NCI-H2107 (cell line): Measurements from ENCODE around the gene SNAPC2.
"Not testable (repeated sequence)": the region's sequence is repeated elsewhere in the genome, so short reads cannot be mapped to it uniquely, and the experiment has no call there.

ENCODE experiments used
- DNase-seq: peaks from one replicate; lab custom pipeline; 2025; lab: John Stamatoyannopoulos, UW

Gene SNAPC2

DNA sequence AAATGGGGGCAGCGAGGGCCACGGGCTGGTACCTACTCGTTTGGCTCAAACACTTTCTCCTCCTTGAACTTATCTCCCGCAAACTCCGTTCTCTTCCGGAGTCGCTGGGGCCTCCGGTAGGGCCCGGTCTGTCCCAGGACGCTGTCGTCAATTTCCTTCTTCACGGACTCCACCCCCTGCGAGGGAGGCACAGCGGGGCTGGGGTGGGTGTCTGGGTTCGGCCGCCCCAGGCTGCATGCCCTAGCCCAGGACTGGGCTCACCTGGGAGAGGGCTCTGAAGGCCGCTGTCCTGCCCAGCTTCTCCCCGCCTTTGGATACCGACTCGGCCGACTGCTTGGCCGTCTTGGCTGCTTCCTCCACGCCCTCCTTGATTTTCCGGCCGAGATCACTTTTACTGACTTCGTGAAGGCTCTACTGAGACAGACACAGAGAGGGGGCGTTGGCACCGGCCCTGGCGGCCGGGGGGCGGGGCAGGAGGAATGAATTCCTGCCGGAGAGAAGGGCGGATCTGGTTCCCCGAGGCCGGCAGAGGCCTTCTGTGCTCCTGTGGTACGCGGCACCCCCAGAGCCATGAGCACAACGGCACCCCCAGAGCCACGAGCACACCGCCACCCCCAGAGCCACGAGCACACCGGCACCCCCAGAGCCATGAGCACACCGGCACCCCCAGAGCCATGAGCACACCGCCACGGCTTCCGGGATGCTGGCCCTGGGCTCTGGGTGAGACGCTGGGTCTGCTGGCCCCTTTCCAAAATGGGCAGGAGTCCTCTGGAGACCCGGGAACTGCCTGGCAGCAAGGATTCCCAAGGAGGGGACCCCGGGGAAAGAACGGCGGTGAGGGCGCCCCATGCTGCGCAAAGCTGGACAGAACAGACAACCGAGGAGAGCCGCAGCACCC, 13.9 kb downstream of the SNAPC2 start:
- no peak for DNase-seq

DNA sequence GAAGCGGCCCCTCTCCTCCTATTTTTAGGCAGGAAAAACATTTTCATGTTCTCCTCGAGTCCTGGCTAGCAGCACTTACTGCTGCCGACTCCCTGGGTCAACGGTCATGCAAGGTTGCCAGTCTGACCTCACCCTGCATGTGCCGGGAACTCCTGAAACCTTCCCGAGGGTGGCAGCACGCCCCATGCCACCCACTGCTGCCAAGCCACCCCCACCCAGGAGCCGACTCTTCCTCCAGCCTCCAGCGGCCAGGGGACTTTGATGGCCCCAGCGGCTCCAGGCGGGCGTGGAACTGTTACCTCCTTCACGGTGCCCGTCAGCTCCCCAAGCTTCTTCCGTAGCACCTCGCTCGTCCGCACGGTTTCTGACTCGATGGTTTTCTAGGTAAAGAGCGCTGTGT, 14.6 kb downstream of the SNAPC2 start:
- no peak for DNase-seq

DNA sequence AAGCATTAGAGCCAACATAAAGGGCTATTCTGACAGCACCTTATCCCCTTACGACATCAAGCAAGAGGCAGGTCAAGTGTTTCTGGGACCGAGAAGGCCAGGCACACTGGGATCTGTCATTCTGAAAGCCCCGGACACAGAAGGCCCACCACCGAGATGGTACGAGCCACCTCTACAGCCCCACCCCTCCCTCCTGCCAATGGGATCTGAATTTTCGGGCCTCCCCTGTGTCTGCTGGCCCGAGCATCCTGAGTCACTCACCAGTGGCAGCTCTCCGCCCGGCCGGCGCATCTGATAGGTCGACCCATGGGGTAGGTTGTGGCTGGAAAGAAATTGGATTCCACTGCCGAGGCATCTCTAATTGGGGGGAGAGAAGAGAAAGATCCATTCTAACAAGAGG, 20.7 kb downstream of the SNAPC2 start:
- DNase-seq = no peak

DNA sequence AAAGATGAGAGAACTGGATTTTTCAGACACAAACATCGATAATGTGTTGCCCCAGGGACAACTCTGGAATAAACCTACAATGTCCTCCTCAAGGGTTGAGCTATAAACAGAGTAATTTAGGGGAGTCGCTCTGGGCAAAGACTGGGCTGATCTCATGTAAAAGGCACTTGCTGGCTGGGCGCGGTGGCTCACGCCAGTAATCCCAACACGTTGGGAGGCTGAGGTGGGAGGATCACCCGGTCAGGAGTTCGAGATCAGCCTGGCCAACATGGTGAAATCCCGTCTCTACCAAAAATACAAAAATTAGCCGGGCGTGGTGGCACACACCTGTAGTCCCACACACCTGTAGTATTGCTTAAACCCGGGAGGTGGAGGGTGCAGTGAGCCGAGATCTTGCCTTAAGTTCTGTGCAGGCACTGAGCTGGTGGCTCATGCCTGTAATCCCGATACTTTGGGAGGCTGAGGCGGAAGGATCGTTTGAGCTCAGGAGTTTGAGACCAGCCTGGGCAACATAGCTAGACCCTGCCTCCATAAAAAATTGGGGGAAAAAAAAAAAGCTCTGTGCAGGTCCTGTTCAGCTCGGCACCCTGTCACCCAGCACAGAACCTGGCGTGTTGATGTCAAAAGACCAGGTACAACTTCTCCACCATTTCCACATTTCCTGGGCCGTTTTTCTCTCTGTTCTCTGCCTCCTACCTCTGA, 21.9 kb downstream of the SNAPC2 start:
- DNase-seq = no peak

DNA sequence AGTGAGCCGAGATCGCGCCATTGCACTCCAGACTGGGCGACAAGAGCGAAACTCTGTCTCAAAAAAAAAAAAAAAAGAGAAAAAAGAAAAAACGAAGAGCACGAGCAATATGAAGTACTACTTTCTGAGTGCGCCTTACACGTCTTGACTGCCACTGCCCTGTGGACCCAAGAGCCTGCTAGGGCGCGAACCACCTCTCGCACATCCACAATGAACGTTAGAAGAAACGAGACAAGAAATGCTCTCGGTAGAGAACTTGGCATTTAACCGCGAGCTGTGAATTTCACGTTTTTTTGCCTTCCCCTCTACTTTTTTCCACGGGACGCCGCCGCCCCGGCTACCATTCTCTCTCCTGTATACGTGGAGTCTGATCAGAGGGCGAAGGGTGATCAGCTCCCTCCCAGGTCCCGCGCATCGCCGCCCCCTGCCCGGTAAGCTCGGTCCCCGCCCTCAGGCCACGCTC, 22.9 kb downstream of the SNAPC2 start:
- no peak for DNase-seq

DNA sequence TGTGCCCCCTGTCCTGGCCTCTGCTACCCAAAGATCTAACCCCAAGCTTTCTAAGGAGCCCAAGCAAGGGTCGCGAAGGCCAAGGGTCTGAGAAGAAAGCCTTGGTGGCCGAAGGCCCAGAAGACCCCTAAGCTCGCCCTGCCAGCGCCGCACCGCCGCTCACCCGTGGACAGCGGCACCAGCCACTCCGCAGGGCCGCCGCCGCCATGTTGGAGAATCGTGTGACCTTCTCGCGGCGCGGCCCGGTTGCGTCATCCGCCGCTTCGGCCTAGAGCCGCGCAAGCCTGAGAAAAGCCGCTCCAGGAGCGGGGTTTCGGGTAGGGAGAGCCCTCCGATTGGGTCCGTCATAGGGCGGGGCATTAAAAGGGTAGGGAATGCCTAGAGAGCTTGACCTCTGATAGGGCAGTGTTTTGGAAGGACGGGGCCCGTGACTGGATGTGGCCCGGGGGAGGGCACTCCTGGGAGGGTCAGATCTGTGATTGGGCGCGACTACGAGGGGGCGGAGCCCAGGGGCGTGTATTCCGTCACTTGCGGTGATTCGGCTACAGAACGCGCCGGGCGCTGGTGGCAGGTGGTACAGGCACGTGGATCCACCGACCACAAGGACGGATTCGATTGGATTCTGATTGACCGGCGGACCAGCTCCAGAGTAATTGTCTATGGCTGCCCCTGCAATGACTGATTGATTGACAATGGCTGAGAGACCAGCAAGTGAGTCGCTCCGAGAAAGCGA, 23.5 kb downstream of the SNAPC2 start, which contains the start of gene TIMM44:
TIMM44 (minus strand) TSS at position 223 of the 733 bp plus-strand sequence; CDS start at position 208, 15 bp downstream.
- peak; percentile 97 for DNase-seq

DNA sequence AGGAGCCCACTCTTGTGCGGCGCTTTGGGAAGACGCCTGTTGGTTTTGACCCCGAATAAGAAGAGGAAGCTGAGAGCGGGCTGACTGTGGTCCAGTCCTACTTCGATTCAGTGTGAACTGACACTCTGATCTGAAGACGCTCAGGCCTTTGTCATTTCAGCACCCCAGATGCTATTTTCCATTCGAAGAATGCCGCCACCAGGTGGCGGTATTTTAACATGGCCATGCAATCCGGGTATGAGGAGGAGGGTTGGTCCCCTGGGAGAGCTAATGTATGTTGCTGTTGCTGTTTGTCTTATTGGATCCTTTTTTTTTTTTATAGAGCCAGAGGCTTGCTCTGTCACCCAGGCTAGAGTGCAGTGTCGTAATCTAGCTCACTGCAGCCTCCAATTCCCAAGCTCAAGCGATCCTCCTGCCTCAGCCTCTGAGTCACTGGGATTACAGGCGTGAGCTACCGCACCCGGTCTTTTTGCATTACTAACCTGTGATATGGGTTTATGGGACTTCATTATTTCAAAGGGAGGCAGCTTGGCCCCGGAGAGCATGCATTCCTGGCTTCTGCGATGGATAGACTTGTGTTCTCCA, 24.1 kb downstream of the SNAPC2 start:
- peak; percentile 76 for DNase-seq

DNA sequence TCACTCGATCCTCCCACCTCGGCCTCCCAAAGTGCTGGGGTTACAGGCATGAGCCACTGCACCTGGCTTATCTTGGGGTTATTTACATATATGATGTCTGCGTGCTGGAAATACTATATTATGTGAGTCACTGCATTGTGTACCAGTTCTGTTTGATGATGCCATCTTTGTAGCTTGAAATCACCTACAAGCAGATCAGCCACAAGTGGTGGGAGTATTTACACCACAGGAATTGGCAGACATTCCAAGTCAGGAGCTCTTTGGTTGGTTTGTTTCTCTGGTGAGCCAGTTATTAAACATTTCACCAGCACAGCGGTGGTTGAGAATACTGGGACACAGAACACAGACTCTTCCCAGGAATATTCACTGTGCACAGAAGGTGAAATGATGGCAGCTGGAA, 27.8 kb downstream of the SNAPC2 start:
- no peak for DNase-seq

DNA sequence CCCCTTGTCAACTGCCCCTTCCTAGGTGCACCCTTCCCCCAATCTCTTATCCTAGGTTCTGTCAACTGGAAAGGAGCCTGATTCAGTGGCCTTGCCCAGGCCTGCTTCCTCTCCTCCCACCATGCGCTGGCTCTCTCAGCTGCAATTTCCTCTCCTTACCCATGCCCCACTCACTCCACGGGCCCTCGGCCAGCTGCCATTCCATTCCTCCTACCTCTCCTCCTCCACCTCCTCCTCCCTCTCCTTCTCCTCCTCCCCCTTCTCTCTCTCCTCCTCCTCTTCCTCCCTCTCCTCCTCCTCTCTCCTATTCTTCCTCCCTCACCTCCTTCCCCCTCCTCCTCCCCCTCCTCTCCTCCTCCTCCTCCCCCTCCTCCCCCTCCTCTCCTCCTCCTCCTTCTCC, 32.9 kb downstream of the SNAPC2 start:
- no peak for DNase-seq

DNA sequence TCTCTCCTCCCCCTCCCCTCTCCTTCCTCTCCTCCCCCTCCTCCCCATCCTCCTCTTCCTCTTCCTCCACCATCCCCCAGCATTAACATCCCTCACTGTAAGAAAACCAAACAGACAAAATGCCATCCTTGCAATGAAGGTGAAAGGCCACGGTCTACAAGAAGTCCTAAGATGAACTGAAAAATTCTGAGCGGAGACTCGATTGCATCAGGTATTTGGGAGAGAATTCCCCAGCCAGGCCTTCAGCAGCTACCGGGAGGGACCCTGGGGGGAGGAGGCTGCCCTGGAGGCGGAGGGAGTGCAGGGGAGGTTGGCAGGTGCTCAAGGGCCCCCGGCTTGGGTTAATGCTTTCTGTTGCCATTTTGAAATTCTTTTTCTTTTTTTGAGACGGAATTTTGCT, 33.4 kb downstream of the SNAPC2 start:
- no peak for DNase-seq

DNA sequence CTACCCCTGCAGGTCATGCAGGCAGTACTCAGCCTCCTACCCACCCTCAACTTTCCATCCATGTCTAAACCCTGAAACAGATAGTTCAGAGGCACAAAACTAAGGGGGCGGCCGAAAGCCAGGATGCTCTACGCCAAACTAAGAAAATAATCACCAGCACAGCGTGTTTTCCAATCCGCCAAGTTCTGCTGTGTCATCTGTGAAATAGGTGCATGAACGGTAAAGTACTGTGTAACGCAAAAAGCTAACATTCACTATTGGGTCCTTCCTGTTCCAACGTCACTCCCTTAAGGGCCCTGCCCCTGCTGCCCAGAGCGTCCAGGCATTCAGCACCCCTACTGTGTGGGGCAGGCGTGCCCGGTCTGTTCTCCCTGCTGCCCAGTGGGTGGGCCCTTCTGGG, 35.6 kb downstream of the SNAPC2 start:
- DNase-seq = no peak

DNA sequence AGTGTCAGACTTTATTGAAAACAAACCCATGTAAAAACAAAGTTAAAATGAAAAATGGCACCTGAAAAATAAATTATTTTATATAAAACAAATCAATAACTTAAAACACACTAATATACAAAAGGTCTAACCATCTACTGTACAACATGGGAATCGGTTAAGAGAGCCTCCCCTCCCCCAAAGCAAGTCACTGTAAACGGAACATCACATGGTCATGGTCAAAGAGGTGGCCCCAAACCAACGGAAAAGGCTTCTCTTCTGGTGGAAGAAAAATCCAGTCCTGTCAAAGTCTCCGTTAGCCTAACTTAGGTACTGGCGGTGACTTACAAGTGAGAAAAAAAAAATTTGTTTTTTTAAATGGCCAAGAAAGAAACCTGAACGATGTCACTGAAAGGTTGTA, 39.1 kb downstream of the SNAPC2 start:
- DNase-seq = no peak

DNA sequence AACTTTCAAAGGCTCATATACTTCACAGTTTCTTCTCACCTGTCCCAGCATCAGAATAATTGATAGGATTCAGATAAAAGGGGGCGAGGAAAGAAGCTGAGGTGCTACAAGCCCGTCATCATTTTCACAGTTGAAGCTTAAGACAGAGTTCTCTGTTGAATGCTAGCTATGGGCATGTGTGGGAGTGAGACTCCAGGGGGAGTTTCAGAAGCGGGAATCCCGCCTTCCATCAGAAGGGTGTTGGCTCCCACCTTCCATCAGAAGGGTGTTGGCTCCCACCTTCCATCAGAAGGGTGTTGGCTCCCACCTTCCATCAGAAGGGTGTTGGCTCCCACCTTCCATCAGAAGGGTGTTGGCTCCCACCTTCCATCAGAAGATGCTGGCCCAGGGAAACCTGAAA, 40.9 kb downstream of the SNAPC2 start:
- DNase-seq = not testable (repeated sequence)

DNA sequence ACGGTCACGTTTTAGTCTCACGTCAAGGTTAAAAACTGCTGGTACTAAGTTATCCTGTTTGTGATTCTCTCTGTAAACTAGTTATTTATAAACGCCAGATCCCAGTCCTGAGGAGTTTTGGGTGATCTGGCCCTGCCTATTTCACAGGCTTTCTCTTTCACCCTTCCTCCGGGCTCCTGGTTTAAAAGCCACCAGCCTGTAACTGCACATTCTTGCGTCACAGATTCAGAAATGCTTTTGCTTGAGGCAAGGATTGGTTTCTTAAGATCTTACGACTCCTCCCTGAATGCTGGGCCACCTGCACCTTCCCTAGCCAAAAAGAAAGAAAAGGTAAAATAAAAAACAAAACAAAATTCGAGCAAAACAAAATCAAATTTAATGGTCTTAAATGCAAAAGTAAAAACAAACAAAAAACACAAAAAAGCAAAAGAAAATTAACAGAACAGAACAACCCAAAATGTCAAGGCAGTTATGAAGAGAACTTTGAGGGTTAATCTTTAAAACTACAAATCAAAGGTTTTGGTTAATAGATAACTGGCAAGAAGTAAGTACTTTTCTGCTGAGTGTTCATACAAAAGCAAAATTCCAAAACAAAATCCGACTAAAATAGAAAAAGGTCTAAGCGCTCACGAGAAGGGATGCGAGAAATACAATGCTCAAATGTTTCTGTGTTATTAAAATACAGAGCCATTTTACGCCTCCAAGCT, 41.9 kb downstream of the SNAPC2 start:
- no peak for DNase-seq

DNA sequence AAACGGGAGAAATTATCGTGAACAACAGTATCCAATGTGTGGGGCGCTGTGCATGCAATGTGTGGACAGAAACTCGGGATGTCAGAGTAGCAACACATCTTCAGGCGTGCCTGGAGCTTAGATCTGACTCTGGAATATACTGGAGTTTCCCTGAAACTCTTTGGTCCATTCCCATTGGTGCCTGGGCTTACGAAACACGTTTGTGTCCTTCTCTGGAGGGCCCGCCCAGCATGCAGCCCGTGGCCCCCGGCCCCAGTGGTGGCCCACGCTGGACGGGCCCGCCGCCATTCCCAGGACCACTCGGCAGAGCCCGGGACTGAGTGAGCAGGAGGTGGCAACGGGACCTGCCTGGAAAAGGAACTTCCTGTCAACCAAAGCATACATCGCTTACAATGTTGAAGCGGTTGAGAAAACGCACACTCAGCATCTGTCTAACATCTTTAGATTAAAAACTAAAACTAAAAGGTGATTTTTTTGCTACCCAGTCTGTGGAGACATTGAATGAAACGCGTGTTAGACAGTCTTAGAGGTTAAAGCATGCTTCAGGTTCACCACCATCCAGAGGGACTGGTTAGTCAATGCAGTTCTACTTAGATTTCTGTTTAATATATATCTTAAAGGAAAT, 42.6 kb downstream of the SNAPC2 start:
- no peak for DNase-seq

DNA sequence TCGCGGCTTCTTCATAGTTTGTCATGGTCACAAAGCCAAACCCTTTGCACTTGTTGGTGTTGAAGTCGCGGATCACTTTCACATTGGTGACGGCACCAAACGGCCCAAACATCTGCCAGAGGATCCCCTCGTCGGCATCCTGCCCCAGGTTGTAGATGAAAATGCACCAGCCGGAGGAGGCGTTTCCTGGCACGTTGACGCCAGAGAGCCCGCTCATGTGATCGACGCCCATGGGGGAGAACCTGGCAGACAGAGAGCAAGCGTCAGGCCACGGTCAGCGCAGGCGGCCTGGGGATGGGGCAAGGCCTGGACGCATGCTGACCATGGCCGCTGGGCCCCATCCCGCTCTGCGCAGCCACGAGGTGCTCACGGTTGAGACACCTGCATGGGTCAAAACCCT, 43.4 kb downstream of the SNAPC2 start:
- DNase-seq = no peak

DNA sequence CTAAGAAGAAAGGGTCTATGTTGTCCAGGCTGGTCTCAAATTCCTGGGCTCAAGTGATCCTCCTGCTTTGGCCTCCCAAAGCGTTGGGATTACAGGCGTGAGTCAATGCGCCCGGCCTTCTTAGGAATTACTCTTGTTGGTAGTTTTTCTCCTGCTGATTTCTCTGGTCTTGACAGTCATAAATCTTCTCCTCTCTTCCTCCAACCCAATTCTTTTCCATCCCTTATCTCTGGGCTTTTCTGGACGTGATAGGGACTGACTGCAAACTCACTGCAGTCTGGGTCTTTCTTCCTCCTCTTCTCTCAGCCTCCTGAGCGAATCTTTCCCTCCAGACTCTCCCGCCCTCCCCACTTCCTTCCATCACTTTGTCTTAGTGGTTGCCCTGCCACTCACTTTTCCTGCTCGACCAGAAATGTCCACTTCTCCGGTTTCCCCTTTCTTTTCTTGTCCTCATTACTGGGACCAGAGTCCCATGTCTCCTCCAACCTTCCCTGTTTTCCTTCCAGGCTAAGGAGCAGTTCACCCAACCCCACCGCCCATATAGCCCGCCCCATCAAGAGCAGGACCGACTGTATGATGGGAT, 45.2 kb downstream of the SNAPC2 start:
- no peak for DNase-seq

DNA sequence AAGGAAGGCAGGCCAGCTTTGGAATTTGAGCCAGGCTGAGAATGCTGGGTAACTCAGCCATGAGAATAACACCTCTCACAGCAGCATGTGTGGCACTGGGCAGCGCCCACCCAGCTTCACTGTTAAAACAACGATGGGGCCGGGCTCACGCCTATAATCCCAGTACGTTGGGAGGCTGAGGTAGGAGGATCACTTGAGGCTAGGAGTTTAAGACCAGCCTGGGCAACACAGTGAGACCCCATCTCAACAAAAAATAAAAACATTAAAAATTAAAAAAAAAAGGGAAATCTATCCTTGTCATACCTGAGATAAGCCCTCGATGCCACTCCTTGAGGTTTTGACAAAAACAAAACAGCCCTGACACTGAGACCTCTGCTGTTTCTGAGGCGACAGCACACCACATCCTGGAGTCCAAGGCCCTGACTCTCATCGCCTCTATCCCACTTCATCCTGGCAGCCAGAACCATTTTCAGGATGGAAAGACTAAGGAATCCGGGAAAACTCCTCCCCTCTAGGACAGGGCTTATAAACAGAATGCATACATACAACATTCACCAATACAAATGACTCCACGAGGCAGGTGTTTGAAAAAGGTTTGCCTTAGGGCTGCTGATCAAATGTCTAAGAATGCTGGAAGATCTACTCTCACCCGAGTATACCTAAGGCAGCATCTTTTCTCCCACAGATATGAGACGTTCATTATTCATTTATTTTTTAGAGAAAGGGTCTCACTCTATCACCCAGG, 46.0 kb downstream of the SNAPC2 start:
- DNase-seq = no peak

DNA sequence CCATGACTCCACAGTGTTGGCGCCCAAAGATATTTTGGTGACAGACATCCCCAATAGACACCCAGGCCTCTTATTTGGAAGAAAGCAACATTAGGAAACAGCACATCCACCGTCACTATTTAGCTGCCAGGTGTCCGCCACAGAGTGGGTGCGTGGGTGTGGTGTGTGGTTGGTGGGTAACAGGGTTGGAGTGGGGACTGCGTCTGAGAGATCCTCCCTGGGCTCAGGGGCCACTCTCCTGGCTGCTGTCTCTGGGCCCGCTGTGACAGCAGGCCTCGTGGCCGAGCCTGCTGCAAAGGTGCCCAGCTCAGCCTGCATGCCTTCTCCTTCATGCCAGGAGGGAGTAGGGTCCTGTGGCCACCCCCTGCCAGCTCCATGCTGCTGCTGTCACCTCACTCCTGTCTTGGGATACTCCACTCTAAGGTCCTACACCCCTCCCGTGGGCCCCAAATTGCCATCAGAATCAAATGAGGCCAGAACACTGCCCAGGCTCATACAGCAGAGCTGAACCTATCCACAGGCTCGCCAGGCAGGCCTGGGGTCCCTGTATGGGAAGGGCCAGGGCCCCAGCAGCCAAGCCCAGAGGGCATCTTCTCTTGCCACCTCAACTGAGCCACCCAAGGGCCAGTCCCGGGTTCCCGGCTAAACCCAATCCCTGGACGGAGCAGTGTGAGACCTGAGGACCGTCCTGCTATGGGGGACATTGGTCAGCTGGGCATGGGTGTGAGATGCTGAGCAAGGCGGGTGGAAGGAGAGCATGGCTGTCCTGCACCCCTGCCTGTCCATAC, 48.1 kb downstream of the SNAPC2 start:
- DNase-seq = no peak
